Prostate gland (tissue), 2 donors: Measurements from ENCODE around the gene ALPK3.

Source experiments
- POLR2A ChIP-seq: fragments of 450-650 bp; IDR thresholded peaks from one replicate; pipeline ENCODE4 v1.6.1; 2016; ENCODE audit warnings: antibody characterized with exemption, mild to moderate bottlenecking
- POLR2AphosphoS5 ChIP-seq: sonication (generic); formaldehyde crosslinking; IDR thresholded peaks from one replicate; pipeline ENCODE4 v1.6.1; 2017; ENCODE audit warnings: antibody characterized with exemption
- TF ChIP-seq, protein P1 (sequence below), 4 experiments: fragments of 200-600 bp in 2 of 4; fragments of 450-650 bp in 2 of 4; sonication (generic) in 2 of 4; IDR thresholded peaks; 1 replicate in 3 of 4; 2 replicates in 1 of 4; pipeline ENCODE4 v1.5.1; 2016 to 2019; ENCODE audit warnings: antibody characterized with exemption in 4 of 4, mild to moderate bottlenecking in 2 of 4, moderate library complexity in 2 of 4

DNA sequence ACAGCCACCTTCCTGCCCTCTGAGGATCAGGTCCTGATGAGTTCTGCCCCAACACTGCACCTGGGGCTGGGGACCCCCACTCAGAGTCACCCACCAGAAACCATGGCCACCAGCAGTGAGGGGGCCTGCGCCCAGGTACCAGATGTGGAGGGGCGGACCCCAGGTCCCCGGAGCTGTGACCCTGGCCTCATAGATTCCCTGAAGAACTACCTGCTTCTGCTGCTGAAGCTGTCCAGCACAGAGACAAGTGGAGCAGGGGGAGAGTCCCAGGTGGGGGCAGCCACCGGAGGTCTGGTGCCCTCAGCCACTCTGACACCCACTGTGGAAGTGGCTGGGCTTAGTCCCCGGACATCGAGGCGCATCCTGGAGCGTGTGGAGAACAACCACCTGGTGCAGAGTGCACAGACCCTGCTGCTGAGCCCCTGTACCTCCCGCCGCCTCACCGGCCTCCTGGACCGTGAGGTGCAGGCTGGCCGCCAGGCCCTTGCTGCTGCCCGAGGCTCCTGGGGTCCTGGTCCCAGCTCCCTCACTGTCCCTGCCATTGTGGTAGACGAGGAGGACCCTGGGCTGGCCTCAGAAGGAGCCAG lies 40.4 kb downstream of the ALPK3 start:
- TF ChIP-seq, protein P1, sequence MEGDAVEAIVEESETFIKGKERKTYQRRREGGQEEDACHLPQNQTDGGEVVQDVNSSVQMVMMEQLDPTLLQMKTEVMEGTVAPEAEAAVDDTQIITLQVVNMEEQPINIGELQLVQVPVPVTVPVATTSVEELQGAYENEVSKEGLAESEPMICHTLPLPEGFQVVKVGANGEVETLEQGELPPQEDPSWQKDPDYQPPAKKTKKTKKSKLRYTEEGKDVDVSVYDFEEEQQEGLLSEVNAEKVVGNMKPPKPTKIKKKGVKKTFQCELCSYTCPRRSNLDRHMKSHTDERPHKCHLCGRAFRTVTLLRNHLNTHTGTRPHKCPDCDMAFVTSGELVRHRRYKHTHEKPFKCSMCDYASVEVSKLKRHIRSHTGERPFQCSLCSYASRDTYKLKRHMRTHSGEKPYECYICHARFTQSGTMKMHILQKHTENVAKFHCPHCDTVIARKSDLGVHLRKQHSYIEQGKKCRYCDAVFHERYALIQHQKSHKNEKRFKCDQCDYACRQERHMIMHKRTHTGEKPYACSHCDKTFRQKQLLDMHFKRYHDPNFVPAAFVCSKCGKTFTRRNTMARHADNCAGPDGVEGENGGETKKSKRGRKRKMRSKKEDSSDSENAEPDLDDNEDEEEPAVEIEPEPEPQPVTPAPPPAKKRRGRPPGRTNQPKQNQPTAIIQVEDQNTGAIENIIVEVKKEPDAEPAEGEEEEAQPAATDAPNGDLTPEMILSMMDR (IDR thresholded peaks at IDR 0.05), result no peak
- TF ChIP-seq POLR2AphosphoS5 (no peak), POLR2A (no peak)
